ENCODE results near the gene LY86.

The LY86 gene

GRCh38 chr6:6585003-6585311 is 3.6 kb upstream of the LY86 start:
- no peak overlapping the region for H3K27ac ChIP-seq (ENCODE audit: low read depth, low read length)
- no peak overlapping the region for H3K4me3 ChIP-seq (ENCODE audit: low read depth in 1 of 5, low read length in 5 of 5)
- H3K36me3 ChIP-seq (ENCODE audit: control insufficient read depth in 5 of 5, insufficient read depth in 5 of 5, low read length in 5 of 5) = no peaks in the 10 kb centered on the region
- H3K9ac ChIP-seq (ENCODE audit: low read length in 5 of 5) = no peak overlapping the region
- H3K9me3 ChIP-seq (ENCODE audit: control insufficient read depth in 5 of 5, low read length in 5 of 5) = no peaks in the 10 kb centered on the region
- peaks cover 0 to 26% (median 21%) of the 10 kb centered on the region in 5 donors for H3K4me1 ChIP-seq (ENCODE audit: control insufficient read depth in 5 of 5, insufficient read depth in 5 of 5, low read length in 5 of 5)
- no peaks in the 10 kb centered on the region for H3K27me3 ChIP-seq (ENCODE audit: control insufficient read depth in 5 of 5, insufficient read depth in 4 of 5, low read length in 5 of 5)

GRCh38 chr6:6586167-6586566 is 2.4 kb upstream of the LY86 start:
- H3K27me3 ChIP-seq (ENCODE audit: control insufficient read depth in 5 of 5, insufficient read depth in 4 of 5, low read length in 5 of 5) = no peaks in the 10 kb centered on the region
- no peak overlapping the region for H3K27ac ChIP-seq (ENCODE audit: low read depth, low read length)
- H3K9me3 ChIP-seq (ENCODE audit: control insufficient read depth in 5 of 5, low read length in 5 of 5) = no peaks in the 10 kb centered on the region
- H3K4me1 ChIP-seq (ENCODE audit: control insufficient read depth in 5 of 5, insufficient read depth in 5 of 5, low read length in 5 of 5) = peaks cover 0 to 32% (median 21%) of the 10 kb centered on the region in 5 donors
- no peaks in the 10 kb centered on the region for H3K36me3 ChIP-seq (ENCODE audit: control insufficient read depth in 5 of 5, insufficient read depth in 5 of 5, low read length in 5 of 5)
- no peak overlapping the region for H3K4me3 ChIP-seq (ENCODE audit: low read depth in 1 of 5, low read length in 5 of 5)
- H3K9ac ChIP-seq (ENCODE audit: low read length in 5 of 5) = no peak overlapping the region

- Histone ChIP-seq H3K27me3 (ENCODE audit: control insufficient read depth in 5 of 5, insufficient read depth in 4 of 5, low read length in 5 of 5) (no peaks in the 10 kb centered on the region), H3K27ac (ENCODE audit: low read depth, low read length) (no peak overlapping the region), H3K9ac (ENCODE audit: low read length in 5 of 5) (no peak overlapping the region), H3K36me3 (ENCODE audit: control insufficient read depth in 5 of 5, insufficient read depth in 5 of 5, low read length in 5 of 5) (no peaks in the 10 kb centered on the region), H3K9me3 (ENCODE audit: control insufficient read depth in 5 of 5, low read length in 5 of 5) (no peaks in the 10 kb centered on the region), H3K4me3 (ENCODE audit: low read depth in 1 of 5, low read length in 5 of 5) (no peak overlapping the region), H3K4me1 (ENCODE audit: control insufficient read depth in 5 of 5, insufficient read depth in 5 of 5, low read length in 5 of 5) (peaks cover 0 to 39% (median 21%) of the 10 kb centered on the region in 5 donors)
These were observed 1.6 kb upstream of the LY86 start for GRCh38 chr6:6586671-6587526.

GRCh38 chr6:6587696-6588063 is 840 bp upstream of the LY86 start:
- H3K27me3 ChIP-seq (ENCODE audit: control insufficient read depth in 5 of 5, insufficient read depth in 4 of 5, low read length in 5 of 5) = no peaks in the 10 kb centered on the region
- H3K27ac ChIP-seq (ENCODE audit: low read depth, low read length) = no peak overlapping the region
- H3K4me3 ChIP-seq (ENCODE audit: low read depth in 1 of 5, low read length in 5 of 5) = peak overlapping the region in 1 of 5 donors; percentile 21
- no peaks in the 10 kb centered on the region for H3K36me3 ChIP-seq (ENCODE audit: control insufficient read depth in 5 of 5, insufficient read depth in 5 of 5, low read length in 5 of 5)
- H3K4me1 ChIP-seq (ENCODE audit: control insufficient read depth in 5 of 5, insufficient read depth in 5 of 5, low read length in 5 of 5) = peaks cover 0 to 46% (median 21%) of the 10 kb centered on the region in 5 donors
- H3K9me3 ChIP-seq (ENCODE audit: control insufficient read depth in 5 of 5, low read length in 5 of 5) = no peaks in the 10 kb centered on the region
- H3K9ac ChIP-seq (ENCODE audit: low read length in 5 of 5) = no peak overlapping the region

GRCh38 chr6:6588924-6589709 is 597 bp downstream of the LY86 start:
- Histone ChIP-seq H3K9ac (ENCODE audit: low read length in 5 of 5) (peak overlapping the region in 1 of 5 donors; percentile 13), H3K27ac (ENCODE audit: low read depth, low read length) (no peak overlapping the region), H3K4me1 (ENCODE audit: control insufficient read depth in 5 of 5, insufficient read depth in 5 of 5, low read length in 5 of 5) (peaks cover 0 to 60% (median 21%) of the 10 kb centered on the region in 5 donors), H3K27me3 (ENCODE audit: control insufficient read depth in 5 of 5, insufficient read depth in 4 of 5, low read length in 5 of 5) (no peaks in the 10 kb centered on the region), H3K4me3 (ENCODE audit: low read depth in 1 of 5, low read length in 5 of 5) (peak overlapping the region; percentile 19 to 53 (median 38)), H3K9me3 (ENCODE audit: control insufficient read depth in 5 of 5, low read length in 5 of 5) (no peaks in the 10 kb centered on the region), H3K36me3 (ENCODE audit: control insufficient read depth in 5 of 5, insufficient read depth in 5 of 5, low read length in 5 of 5) (no peaks in the 10 kb centered on the region)

- H3K9me3 ChIP-seq (ENCODE audit: control insufficient read depth in 5 of 5, low read length in 5 of 5) = no peaks in the 10 kb centered on the region
- no peaks in the 10 kb centered on the region for H3K36me3 ChIP-seq (ENCODE audit: control insufficient read depth in 5 of 5, insufficient read depth in 5 of 5, low read length in 5 of 5)
- H3K9ac ChIP-seq (ENCODE audit: low read length in 5 of 5) = no peak overlapping the region
- H3K4me1 ChIP-seq (ENCODE audit: control insufficient read depth in 5 of 5, insufficient read depth in 5 of 5, low read length in 5 of 5) = peaks cover 0 to 61% (median 21%) of the 10 kb centered on the region in 5 donors
- no peak overlapping the region for H3K4me3 ChIP-seq (ENCODE audit: low read depth in 1 of 5, low read length in 5 of 5)
- H3K27ac ChIP-seq (ENCODE audit: low read depth, low read length) = no peak overlapping the region
- no peaks in the 10 kb centered on the region for H3K27me3 ChIP-seq (ENCODE audit: control insufficient read depth in 5 of 5, insufficient read depth in 4 of 5, low read length in 5 of 5)
These were observed 2.0 kb downstream of the LY86 start for GRCh38 chr6:6590530-6590929.

GRCh38 chr6:6591778-6592465 is 3.4 kb downstream of the LY86 start:
- Histone ChIP-seq H3K9me3 (ENCODE audit: control insufficient read depth in 5 of 5, low read length in 5 of 5) (no peaks in the 10 kb centered on the region), H3K9ac (ENCODE audit: low read length in 5 of 5) (no peak overlapping the region), H3K27ac (ENCODE audit: low read depth, low read length) (peak overlapping the region; percentile 39), H3K4me1 (ENCODE audit: control insufficient read depth in 5 of 5, insufficient read depth in 5 of 5, low read length in 5 of 5) (peaks cover 0 to 73% (median 30%) of the 10 kb centered on the region in 5 donors), H3K27me3 (ENCODE audit: control insufficient read depth in 5 of 5, insufficient read depth in 4 of 5, low read length in 5 of 5) (no peaks in the 10 kb centered on the region), H3K4me3 (ENCODE audit: low read depth in 1 of 5, low read length in 5 of 5) (no peak overlapping the region), H3K36me3 (ENCODE audit: control insufficient read depth in 5 of 5, insufficient read depth in 5 of 5, low read length in 5 of 5) (no peaks in the 10 kb centered on the region)

GRCh38 chr6:6592826-6593475 is 4.4 kb downstream of the LY86 start:
- H3K36me3 ChIP-seq (ENCODE audit: control insufficient read depth in 5 of 5, insufficient read depth in 5 of 5, low read length in 5 of 5) = no peaks in the 10 kb centered on the region
- no peak overlapping the region for H3K4me3 ChIP-seq (ENCODE audit: low read depth in 1 of 5, low read length in 5 of 5)
- peaks cover 0 to 72% (median 28%) of the 10 kb centered on the region in 5 donors for H3K4me1 ChIP-seq (ENCODE audit: control insufficient read depth in 5 of 5, insufficient read depth in 5 of 5, low read length in 5 of 5)
- H3K9me3 ChIP-seq (ENCODE audit: control insufficient read depth in 5 of 5, low read length in 5 of 5) = no peaks in the 10 kb centered on the region
- H3K27ac ChIP-seq (ENCODE audit: low read depth, low read length) = no peak overlapping the region
- no peaks in the 10 kb centered on the region for H3K27me3 ChIP-seq (ENCODE audit: control insufficient read depth in 5 of 5, insufficient read depth in 4 of 5, low read length in 5 of 5)
- H3K9ac ChIP-seq (ENCODE audit: low read length in 5 of 5) = no peak overlapping the region

GRCh38 chr6:6593867-6594468 is 5.4 kb downstream of the LY86 start:
- Histone ChIP-seq H3K36me3 (ENCODE audit: control insufficient read depth in 5 of 5, insufficient read depth in 5 of 5, low read length in 5 of 5) (no peaks in the 10 kb centered on the region), H3K9me3 (ENCODE audit: control insufficient read depth in 5 of 5, low read length in 5 of 5) (no peaks in the 10 kb centered on the region), H3K9ac (ENCODE audit: low read length in 5 of 5) (no peak overlapping the region), H3K27me3 (ENCODE audit: control insufficient read depth in 5 of 5, insufficient read depth in 4 of 5, low read length in 5 of 5) (no peaks in the 10 kb centered on the region), H3K4me3 (ENCODE audit: low read depth in 1 of 5, low read length in 5 of 5) (no peak overlapping the region), H3K4me1 (ENCODE audit: control insufficient read depth in 5 of 5, insufficient read depth in 5 of 5, low read length in 5 of 5) (peaks cover 0 to 62% (median 19%) of the 10 kb centered on the region in 5 donors), H3K27ac (ENCODE audit: low read depth, low read length) (no peak overlapping the region)

Measured in subcutaneous abdominal adipose tissue (tissue), 5 donors.